Stimulated activated CD8-positive, alpha-beta memory T cell treated with anti-CD3 and anti-CD28 coated beads, Interleukin-4, amount 100 ng/mL, for 4 hours (primary cell): ENCODE results near the gene IL17RD.

Source experiments
- DNase-seq, 2 donors: peaks; one replicate each; pipeline ENCODE4 v3.0.0-alpha.2; 2020; ENCODE audit warnings: low read depth in 2 of 2, low spot score in 1 of 2

Gene IL17RD

DNA sequence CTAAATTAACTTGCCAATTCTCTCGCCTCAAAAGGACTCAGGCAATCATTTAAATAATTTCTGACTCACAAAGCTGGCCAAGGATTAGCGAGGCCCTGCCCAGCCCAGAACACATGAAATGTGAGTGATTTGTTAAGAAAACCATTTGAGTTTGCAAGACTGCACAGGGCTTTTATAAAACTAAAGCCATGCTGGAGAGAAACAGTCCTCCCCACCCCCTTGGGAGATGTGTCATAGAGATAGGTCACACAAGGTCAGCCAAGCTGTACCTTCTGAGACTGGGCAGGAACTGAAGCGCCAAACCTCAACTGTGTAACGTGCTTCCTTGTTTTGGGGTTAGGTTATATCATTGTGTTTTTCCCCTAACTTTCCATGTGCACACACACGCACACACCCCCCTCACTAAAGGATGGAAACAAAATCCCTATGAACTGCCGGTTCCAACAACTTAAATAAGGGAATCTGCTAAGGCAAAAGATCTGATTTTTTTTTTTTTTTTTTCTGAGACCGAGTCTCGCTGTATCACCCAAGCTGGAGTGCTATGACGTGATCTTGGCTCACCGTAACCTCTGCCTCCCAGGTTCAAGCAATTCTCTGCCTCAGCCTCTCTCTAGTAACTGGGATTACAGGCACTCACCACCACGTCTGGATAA is 96.6 kb downstream of the IL17RD start:
- DNase-seq: no peak

GRCh38 chr3:57066471-57066870 is 98.7 kb downstream of the IL17RD start:
- no peak for DNase-seq

GRCh38 chr3:57065588-57065987 is 99.6 kb downstream of the IL17RD start:
- DNase-seq: no peak

- DNase-seq: no peak
Observed at GRCh38 chr3:57064572-57064971, 100.6 kb downstream of the IL17RD start.

DNA sequence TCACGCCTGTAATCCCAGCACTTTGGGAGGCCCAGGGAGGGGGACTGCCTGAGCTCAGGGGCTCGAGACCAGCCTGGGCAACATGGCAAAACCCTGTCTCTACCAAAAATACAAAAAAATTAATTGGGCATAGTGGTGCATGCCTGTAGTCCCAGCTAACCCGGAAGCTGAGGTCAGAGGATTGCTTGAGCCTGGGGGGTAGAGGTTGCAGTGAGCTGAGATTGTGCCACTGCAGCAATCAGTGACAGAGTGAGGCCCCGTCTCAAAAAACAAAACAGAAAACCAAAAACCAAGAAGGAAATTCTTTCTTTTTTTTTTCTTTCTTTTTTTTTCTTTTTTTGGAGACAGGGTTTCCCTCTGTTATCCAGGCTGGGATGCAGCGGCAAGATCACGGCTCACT is 101.2 kb downstream of the IL17RD start:
- no peak for DNase-seq

DNA sequence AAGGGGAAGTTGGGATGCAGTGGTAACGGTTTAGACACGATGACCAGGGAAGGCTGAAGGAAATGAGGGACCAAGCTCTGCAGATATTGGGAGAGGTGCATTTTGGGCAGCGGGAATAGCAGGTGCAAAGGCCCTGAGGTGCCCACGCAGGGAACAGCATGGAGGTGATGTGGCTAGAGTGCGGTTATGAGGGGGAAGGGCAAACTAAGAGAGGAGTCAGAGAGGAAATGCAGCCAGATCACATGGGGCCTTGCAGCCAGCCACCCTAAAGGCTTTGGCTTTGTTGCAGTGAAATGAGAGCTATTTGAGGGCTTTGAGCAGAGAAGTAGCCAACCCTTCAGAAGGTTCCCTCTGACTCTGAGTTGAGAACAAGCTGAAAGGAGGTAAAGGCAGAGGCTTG is 102.1 kb downstream of the IL17RD start:
- DNase-seq: no peak

DNA sequence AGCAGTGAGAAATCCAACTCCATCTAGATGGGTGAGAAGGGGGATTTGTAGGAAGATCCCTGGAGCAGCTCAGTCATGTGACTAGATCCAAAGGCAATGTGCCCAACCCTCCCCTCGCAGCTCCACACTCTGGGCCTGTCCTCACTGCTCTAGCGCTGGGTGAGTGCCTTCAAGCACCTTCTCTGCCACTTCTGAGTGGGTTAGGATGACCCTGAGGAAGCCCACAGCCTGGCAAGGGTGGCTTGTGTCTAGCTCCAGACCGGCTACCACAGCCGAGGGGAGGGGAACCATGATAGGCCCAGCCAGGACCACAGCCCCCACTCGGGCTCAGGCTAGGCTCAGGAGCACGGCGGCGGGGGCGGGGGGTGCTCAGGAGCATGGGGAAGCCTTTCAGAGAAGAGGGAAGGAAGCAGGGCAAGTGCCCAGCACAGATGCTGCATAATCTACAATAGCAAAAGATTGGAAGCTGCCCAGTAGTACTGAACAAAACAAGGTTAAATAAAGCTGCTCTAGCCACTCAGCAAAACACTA is 103.0 kb downstream of the IL17RD start:
- no peak for DNase-seq

- DNase-seq: no peak
Observed at GRCh38 chr3:57061556-57061955, 103.6 kb downstream of the IL17RD start.

- no peak for DNase-seq
Observed at GRCh38 chr3:57060089-57060821, 104.9 kb downstream of the IL17RD start, which contains the start of gene SPATA12. Gene SPATA12, plus strand, starts transcription at chr3:57060664. Its CDS starts 13,031 bp downstream, at chr3:57073695.

GRCh38 chr3:57059411-57059810 is 105.7 kb downstream of the IL17RD start:
- no peak for DNase-seq

- no peak for DNase-seq
Observed at GRCh38 chr3:57057351-57057750, 107.8 kb downstream of the IL17RD start.

- no peak for DNase-seq
Observed at GRCh38 chr3:57053122-57053521, 112.0 kb downstream of the IL17RD start.

- no peak for DNase-seq
Observed at GRCh38 chr3:57052662-57053061, 112.5 kb downstream of the IL17RD start.

GRCh38 chr3:57048728-57049127 is 116.4 kb downstream of the IL17RD start:
- no peak for DNase-seq

- DNase-seq: no peak
Observed at GRCh38 chr3:57048052-57048671, 117.0 kb downstream of the IL17RD start.

GRCh38 chr3:57046101-57046765 is 118.9 kb downstream of the IL17RD start:
- no peak for DNase-seq

DNA sequence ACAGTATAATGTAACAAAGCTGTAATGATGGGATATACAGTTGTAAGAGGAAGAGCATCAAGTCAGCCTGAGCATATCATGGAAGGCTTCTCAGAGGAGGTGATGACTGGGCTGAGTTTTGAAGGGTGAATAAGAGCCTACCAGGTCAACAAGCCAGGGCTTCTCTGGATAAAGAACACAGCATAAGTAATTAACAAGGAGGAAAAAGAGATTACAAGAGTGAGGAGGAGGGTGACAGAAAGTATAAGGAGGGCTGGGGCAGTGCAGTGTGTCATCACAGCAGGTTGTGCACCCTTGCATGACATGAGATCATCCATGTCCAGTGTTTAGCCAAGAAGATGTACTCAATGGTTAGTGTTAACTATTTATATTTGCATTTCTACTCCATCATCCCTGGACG is 121.6 kb downstream of the IL17RD start:
- DNase-seq: no peak

- DNase-seq: no peak
Observed at GRCh38 chr3:57041674-57042073, 123.5 kb downstream of the IL17RD start.
